Activated CD8-positive, alpha-beta memory T cell treated with anti-CD3 and anti-CD28 coated beads, Interleukin-2, amount 50 U/mL, for 1 hour (primary cell): ENCODE results near the gene CPNE5.

ENCODE experiments used
- DNase-seq: peaks from one replicate; pipeline ENCODE4 v3.0.0-alpha.2; 2020; ENCODE audit errors: extremely low read depth

CPNE5 gene

DNA sequence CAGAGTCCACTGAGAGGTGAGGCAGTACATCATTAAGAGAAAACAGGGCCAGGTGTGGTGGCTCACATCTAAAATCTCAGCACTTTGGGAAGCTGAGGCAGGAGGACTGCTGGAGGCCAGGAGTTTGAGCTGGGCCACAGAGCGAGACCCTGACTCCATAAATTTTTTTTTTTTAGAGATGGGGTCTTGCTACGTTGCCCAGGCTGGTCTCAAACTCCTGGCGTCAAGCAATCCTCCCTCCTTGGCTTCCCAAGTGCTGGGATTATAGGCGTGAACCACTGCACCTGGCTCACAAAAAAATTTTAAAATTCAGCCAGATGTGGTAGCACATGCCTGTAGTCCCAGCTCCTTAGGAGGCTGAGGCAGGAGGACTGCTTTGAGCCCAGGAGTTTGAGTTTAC, 18.1 kb upstream of the CPNE5 start:
- no peak for DNase-seq

DNA sequence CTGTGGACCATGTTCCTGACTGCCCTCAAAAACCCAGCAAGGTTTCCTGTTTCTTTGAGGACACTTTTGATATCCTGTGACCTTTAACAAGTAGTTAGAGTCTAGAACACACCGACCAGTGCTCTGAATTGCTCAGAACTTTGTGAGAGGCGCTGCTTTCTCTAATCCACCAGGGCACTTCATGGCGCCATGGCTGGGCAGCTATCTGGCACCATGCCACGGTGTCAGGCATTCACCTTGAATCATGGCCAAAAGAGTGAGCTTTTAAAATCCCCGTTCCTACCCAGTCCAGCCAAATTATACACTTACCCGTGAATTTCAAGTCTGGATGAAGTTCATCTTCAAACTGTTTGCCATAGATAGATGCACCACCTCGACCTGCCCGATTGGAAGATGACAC, 17.0 kb upstream of the CPNE5 start:
- no peak for DNase-seq

DNA sequence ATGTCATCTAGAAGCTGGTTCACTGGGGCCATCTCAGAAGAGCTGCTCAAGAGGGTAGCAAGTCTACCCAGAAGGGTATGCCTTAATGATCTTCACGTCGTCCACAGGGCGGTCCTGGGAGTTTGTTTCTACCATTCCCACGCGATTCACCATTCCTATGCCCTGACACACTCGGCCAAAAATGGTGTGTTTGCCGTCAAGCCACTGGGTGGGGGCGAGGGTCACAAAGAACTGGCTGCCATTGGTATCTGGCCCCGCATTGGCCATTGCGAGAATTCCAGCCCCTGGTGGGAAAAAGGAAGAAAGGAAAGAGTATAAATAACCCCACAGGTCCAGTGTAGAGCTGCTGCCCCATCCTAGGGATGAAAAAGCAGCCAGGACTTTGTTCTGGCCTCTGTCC, 16.5 kb upstream of the CPNE5 start:
- DNase-seq, result no peak

DNA sequence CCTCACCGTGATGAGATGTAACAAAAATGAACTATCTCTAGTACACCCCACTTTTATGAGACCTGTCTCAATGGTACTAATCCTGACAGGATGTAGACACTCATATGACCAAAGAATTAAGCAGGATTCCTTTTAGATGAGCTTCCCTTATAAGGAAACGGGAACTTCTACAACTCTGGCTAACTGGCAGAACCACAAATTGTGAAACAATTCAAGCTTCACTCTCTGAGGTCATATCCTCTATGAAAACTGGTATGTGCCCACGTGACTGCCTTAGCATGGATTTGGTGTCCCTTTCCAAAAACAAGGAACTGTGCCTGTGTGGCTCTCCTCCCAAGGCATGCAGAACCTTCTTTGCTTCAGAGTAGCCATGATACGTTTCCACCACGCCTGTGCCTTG, 14.1 kb upstream of the CPNE5 start:
- DNase-seq, result no peak

DNA sequence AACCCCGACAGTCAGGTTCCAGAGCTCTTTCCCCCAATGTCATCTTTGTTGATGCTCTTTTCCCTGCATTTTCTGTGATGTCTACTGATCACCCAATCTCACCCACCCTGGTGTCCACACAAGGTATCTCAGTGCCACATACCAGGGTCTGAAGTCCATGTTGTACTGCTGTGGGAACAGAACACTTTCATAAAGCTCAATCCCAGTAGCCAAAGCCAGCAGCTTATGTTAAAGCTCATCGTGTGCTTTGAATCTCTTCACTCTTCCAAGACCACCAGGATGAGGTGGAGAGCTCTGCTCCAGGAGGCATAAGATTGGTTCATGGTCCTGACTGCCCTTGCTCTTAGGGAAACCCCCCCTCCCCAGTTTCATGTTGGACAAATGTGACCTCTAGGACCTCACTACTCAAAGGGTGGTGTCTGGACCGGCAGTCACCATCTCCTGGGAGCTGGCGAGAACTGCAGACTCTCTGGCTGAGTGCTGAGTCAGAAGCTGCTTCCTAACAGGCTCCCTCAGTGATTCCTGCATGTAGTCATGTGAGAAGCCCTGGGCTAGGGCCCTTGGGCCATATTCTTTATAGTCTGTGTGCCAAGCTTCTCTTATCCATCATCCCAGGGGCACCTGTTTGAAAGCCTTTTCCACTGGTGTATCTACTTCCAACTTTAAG, 13.4 kb upstream of the CPNE5 start:
- DNase-seq, result no peak

DNA sequence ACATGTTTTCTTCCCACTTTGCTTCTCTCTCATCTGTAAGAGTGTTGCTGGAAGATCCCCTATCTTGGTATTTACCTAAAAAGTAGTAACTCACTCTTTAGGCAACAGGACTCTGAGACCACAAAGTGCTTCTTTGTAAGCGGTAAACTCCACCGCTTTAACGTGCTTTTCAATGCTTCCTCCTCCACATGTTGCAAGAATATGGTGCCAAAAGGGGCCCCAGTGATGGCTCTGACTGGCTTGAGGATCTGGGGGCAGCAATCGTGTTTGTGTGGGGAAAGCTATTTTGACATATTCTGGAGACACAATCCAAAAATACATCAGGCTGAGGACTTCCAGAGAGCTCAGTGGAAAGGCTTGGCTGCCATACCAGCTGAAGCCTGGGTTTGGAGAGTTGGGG, 12.4 kb upstream of the CPNE5 start:
- DNase-seq, result no peak

DNA sequence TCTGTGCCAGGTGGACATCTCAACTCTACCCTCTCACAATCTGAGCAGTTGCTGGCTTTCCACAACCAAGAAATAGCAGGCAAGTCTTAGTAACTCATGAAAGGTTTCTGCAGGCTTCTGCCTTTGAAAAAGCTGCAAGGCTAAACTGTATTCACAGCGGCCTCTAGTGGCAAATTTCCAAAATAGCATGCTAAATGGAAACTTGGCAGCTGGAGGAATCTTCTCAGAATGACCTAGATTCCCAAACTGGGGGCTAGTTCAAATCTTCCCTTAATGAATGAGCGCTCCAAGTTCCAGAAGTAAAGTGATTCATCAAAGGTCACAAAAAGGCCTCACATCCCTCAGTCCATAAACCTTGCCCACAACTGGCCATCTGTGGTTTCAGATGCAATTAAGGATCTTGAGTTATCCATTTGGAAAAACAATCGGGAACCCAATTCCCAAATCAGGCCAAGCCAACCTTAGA, 11.9 kb upstream of the CPNE5 start:
- DNase-seq, result no peak

DNA sequence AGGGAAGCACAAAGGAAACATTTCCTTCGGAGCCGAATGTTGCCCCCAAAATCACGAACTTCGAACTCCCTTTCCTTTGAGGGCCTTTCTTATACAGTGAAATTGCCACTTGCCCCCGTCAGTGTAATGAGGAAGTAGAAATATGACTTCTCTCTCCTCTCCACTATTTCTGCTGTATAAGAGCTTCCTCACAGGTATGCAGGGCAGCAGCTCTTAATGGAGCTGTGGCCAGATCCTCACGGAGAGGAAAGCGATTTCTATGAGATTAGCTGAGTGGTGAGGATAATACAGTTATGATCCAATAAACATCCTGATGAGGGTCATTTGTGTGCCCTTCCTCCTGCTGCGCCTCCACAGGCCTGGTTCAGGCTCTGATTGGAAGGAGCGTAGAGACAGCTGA, 10.8 kb upstream of the CPNE5 start:
- no peak for DNase-seq

DNA sequence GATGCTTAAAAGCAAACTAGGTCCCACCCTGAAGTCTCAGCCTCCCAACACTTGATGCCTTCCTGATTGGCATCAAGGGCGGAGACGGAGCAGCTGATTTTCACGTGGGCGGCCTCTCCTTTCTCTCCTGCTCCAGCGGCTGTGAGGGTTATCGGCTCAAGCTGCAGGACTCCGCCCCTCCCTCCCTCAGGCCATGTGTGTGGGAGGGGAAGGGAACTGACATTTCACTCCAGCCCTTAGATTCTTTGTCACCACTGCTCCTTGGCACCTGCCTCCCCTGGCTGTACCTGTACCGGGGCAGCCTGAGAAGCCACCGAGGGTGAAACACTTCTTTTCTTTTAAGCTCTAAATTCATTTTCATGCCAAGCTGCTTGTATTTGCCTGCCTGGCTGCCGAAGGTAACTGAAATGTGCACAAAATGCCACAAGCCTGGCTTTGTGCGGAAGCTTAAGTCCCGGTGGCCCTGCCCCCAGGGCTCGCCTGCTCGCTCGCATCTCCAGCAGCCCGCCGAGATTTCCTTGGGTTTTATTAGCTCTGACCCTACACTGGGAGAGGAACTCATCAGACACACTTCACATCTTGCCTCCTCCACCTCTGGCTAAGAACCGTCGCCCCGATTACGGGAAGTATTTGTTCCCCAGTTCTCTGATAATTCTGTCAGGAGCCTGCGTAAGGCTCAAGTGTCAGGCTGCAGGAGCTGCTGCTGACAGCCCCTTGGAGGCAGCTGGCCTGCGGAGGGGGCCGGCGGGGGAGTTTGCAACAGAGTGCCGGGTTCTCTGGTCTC, 9.6 kb upstream of the CPNE5 start:
- no peak for DNase-seq

DNA sequence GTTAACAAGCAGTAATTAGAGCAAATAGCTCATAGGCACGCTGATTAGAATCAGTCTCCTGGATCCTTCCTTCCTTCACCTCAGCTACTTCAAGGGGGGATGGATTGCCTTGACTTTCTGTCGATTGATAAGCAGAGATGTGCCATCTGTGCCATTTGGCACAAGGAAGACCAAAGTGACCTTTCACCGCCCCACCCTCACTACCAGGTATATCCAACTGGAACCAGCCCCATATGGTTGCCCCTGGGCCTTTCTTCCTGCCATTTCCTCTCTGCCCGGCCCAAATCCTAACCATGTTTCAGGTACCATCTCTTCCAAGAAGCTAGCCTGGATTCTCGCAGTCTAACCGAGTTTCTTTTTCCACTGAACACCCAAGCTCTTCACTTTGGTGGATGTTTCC, 8.7 kb upstream of the CPNE5 start:
- DNase-seq, result no peak

DNA sequence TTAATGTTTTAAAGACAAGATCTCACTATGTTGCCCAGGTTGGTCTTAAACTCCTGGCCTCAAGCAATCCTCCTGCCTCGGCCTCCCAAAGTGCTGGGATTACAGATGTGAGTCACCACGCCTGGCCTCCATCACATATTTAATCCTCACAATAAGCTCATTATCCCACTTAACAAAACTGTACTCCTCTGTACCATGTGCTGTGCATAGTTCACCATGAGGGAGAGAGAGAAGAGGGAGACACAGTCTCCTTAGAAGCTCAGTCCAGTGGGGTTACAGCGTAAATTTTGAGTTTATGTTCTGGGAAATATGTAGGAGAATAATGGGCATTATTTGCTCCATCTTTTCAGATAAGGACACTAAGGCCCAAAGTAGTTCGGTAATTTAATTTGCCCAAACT, 7.9 kb upstream of the CPNE5 start:
- no peak for DNase-seq

DNA sequence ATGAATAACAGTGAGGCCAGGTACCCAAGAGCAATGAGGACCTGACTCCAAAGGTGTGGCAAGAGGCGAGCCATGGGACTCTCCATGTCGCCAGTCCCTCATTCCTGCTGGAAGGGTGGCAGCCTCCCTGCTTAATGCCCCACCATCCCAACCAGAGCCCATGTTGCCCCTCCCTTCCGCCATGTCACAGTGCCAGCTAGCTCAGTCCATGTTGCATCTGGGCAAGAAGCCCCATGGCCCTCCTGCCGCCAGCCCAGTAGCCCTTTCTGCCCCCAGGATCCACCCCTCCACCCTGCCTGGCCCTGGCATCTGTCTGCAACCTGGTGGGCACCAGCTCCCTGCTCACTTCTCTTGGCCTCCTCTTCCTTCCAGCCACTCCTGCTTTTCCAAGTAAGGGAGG, 6.0 kb upstream of the CPNE5 start:
- no peak for DNase-seq

DNA sequence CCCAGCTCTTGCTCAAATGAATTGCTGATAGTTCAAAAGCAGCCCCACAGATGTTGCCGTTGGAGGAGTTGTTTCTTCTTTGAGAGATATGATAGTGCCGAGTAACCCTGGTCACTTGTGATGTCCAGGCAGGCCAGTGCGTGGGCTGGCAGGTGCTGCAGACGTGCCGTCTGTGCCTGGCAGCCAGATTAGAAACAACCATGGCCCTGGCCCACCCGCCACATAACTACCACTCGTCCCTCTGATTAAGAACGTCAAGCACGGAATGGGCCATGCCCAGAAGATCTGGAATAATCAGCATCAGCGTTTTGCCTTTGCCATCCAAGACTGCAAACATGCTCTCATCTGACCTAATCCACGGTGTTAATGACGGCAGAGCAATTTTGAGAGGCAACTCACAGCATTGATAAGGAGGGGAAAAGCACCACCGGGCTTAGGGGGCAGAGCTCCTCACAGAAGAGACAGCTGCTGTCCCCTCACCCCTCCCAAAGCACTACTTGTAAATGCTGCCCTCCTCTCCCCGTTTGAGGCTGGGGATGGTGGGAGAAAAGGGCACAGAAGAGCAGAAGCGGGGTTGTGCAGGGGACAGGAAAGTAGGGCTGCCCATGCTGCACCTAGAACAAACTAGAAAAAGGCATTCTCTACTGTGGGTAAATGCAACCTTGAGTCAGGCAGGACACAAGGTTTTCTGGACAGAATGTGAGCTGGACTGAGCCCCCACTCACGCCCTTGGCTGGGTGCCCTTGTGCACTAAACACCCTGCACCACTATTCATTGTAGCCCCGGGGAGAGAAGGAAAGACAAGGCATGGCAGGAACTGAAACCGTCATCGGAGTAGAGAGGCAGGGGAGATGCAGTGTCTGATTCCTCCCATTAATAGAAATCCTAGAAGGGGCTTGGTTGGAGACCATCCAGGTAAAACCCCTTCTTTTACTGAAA, 5.3 kb upstream of the CPNE5 start:
- no peak for DNase-seq

DNA sequence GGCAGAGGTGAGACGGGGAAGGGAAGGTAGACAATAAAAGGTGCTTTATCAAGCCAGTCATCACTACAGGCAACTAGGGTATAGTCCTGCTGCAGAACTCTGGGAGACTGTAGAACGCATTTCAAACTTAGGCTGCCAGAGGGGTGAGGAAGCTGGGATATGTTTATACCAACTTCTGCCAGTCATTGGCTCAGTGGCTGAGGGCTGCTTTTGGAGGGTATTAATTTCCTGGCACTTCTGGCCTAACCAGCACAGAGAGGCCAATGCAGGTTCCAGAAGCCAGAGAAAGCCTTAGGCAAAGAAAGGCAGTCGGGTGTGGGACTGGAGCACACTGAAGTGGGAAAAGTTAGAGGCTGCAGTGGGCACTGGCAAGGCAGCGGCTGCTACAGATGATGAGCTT, 3.9 kb upstream of the CPNE5 start:
- no peak for DNase-seq

DNA sequence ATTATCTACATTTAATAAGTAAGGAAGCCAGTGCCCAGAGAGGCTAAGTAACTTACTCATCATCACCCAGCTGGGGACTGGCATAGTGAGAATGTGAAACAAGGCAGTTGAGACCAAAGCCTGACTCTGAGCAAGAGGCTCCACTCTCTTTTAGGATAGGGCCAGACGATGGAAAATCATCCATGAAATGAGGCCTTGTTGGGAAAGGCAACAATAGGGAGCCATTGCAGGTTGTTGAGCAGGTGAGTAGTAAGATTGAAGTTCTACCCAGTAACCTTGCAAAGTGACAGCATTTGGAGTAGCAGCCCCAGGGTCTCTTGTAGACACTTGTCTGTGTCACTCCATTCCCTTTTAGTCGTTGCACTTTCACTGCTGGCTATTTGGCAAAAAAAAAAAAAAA, 2.5 kb upstream of the CPNE5 start:
- DNase-seq, result no peak

DNA sequence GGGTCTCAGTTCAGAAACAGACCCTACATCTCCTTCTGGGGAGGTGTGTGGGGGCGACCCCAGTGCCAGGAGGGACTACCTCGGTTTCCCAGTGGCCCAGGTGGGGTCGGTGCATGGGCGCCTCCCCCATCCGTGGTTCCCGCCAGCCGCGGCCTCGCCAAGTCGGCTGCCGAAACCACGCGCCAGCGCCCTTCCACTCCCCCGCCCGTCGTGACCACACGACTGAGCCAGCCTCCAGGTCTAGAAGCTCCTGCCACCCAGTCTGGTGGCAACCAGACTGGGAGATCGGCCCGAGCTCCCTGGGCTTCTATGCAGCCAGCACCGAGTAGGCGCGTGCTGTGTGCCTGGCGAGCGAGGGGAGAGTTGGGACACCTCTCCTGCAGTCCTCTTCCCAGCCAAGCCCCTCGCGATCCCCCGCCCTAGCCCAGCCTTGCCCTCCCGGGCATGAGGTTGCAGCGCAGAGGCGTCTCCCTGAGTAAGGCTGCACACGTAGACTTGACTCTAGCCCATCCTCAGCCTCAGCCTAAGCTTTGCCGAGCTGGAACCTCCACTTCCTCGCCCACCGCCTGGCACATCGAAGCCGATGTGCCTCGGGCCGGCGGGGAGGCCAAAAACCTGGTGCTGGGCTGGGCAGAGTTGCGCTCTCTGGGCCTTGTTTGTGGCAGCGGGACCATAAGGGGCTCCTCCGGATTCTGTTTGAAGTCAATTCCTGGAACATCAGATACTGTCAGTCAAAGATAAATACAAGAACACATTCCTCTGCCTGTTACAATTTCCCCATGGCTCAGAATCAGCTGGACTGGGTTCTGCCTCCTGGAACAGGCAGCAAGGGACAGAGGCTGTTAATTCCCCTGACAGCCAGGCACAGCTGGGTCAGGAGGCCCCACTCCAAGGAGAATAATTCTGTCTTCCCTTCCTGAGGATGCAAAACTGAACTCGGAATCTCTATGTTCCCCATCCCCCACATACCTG, 1.5 kb upstream of the CPNE5 start:
- DNase-seq, result no peak

DNA sequence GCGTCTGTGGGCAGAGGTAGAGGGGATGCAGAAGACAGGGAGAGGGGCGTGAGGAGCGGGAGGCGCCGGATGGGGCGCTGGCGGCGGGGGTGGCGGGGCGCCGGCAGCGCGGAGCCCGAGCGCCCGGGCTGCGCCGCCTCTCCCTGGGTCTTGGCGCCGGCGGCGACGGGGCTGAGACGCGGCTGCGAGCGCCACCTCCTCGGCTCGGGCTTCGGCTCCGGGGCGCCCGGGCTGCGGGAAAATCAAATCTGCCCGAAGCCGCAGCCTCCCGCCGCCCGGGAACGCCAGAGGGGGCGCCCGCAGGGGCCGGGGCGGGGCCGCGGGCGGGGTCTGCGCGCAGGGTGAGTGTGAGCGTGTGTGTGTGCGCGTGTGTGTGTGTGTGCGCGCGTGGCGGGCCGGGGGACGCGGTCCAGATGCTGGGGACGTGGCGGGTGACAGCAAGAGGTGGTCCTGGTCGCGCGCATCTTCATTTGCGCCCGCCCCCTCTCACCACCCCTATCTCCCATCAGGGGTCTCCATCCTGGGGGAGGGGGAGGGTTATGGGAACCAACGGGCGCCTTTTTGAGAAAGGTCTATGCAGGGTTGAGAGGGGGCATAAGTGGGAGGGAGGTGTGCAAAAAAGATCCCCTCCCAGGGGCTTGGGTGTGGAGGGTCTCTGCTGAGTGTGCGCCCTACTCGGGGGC, 646 bp upstream of the CPNE5 start:
- DNase-seq, result no peak

DNA sequence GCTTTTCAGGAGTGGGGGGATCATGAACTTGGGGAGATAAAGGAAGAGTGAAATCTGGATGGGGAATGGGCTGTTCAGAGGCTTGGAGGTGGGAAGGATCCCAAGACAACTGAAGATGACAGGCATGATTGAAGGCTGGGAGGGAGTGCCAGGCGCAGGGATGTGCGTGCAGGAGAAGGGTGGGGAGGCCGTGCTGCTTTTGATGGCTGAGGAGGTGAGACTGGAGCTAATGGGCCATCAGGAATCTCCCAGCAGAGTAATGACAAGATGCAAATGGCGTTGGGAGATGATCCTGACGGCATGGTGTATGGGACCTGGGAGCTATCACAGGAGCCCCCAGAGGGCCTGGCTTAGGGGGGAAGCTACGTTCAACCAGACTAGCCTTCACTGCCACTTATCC, 1.6 kb downstream of the CPNE5 start:
- no peak for DNase-seq

DNA sequence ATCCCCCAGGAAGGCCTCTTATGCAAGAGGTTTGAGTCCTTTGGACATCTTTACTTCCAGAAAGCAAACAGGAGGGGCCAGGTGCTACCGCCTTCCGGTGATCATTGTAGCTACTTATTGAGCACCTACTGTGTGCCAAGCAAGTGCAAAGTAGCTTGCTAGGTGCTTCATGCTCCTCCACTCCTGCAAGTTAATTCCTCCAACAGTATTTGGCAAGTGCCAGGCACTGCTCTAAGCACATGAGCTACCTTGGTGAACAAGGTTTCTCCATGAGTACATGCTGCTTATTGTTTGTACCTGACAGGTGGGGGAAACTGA, 2.3 kb downstream of the CPNE5 start:
- no peak for DNase-seq

DNA sequence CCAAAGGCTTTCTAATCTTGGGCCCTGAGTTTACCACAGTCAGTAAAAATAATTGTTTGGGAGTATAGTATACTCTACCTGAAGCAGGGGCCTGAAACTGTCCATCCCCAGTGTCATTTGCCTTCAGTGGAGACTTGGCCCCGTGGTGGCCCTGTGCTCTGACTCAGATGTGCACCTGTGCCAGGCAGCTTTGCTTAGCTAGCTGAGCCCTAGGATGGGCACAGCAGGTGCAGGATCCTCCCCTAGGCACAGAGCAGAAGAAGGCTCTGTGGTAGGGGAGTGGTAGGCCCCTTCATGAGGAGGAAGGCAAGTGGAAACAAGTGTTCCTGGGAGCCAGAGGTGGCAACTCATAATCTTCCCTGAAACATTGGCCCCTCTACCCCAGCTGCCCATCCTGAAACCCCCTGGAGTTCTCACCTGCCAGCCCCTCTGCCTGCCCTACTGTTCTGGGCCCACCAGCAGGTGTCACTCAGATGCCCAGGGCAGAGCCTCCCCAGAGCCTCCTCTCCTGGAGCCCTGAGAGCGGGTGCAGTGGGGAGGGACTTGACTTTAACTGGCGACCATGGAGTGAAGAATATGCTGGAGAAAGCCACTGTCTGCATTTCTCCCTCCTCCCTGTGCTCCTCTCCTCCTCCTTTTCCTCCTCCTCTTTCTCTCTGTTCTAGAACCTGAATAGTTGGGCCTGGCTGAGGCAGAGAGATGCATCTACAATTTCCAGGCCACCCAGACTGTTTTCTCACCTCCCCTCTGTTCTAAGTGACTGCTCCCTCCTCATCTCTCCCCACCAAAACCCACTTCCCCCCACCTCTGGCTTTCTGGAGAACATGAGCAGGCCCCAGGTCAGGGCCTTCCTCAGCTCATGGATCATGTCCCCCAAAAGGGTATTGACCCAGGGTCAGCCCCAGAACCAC, 2.9 kb downstream of the CPNE5 start:
- DNase-seq, result no peak
